Activated T-helper 17 cell treated with anti-CD3 and anti-CD28 coated beads, Interleukin-2, amount 50 U/mL, for 72 hours (primary cell): ENCODE results near the gene OR1L6. TPM values are rescaled to one million over a fixed set of nuclear protein-coding genes. Genes with fewer than 3 reads are reported as not detected.

ENCODE experiments used
- ATAC-seq: fragments of 150-1000 bp; cut with Tn5 transposase; replicated peaks from 2 replicates; pipeline ENCODE4 v1.10.0; 2021; ENCODE audit warnings: mild to moderate bottlenecking, moderate library complexity
- H3K27ac Mint-ChIP-seq: one replicate; pipeline ENCODE4 v1.8.0; 2022; ENCODE audit warnings: mixed read lengths
- H3K27me3 Mint-ChIP-seq: one replicate; pipeline ENCODE4 v1.8.0; 2022; ENCODE audit warnings: mixed read lengths
- H3K36me3 Mint-ChIP-seq: one replicate; pipeline ENCODE4 v1.8.0; 2022; ENCODE audit warnings: low read depth, mild to moderate bottlenecking, mixed read lengths
- H3K4me1 Mint-ChIP-seq: one replicate; pipeline ENCODE4 v1.8.0; 2022; ENCODE audit warnings: mixed read lengths
- H3K4me3 Mint-ChIP-seq: one replicate; pipeline ENCODE4 v1.8.0; 2022; ENCODE audit warnings: mild to moderate bottlenecking, mixed read lengths
- H3K9me3 Mint-ChIP-seq: one replicate; pipeline ENCODE4 v1.8.0; 2022; ENCODE audit warnings: mixed read lengths
- total RNA-seq, 2 donors: library from RNA; stranded (reverse); gene quantifications; one replicate each; pipeline ENCODE4 v1.2.3, GENCODE V29; 2022

Gene OR1L6
- not detected for total RNA-seq

GRCh38 chr9:122742003-122742402 lies at the start of gene OR1L6:
Gene OR1L6, plus strand, starts transcription at chr9:122742303. Its CDS starts 7,545 bp downstream, at chr9:122749848.
- Mint-ChIP-seq H3K4me1 (no peaks in the 10 kb centered on the region), H3K27me3 (no peaks in the 10 kb centered on the region), H3K27ac (no peak within 1 kb of the TSS), H3K9me3 (peaks cover 5% of the 10 kb centered on the region), H3K36me3 (no peaks in the 10 kb centered on the region), H3K4me3 (no peak within 1 kb of the TSS)
- no peak for ATAC-seq

GRCh38 chr9:122695696-122696095 lies 46.4 kb upstream of the OR1L6 start:
- Mint-ChIP-seq H3K4me3 (no peak overlapping the region), H3K4me1 (no peaks in the 10 kb centered on the region), H3K36me3 (no peaks in the 10 kb centered on the region), H3K9me3 (peaks cover 13% of the 10 kb centered on the region), H3K27me3 (peaks cover 5% of the 10 kb centered on the region), H3K27ac (no peak overlapping the region)
- no peak for ATAC-seq

GRCh38 chr9:122718038-122718437 lies 24.1 kb upstream of the OR1L6 start:
- Mint-ChIP-seq H3K4me3 (no peak overlapping the region), H3K27ac (no peak overlapping the region), H3K27me3 (no peaks in the 10 kb centered on the region), H3K4me1 (no peaks in the 10 kb centered on the region), H3K9me3 (peaks cover 20% of the 10 kb centered on the region), H3K36me3 (no peaks in the 10 kb centered on the region)
- no peak for ATAC-seq

GRCh38 chr9:122719218-122719617 lies 22.9 kb upstream of the OR1L6 start:
- Mint-ChIP-seq H3K9me3 (peaks cover 27% of the 10 kb centered on the region), H3K27ac (no peak overlapping the region)
- ATAC-seq: no peak

GRCh38 chr9:122723690-122724089 lies 18.4 kb upstream of the OR1L6 start, which contains the start of gene OR1L4:
Gene OR1L4, plus strand, starts transcription at chr9:122723990. Its CDS starts 0 bp downstream, at chr9:122723990.
- Mint-ChIP-seq H3K9me3 (peaks cover 30% of the 10 kb centered on the region), H3K4me3 (no peak within 1 kb of the TSS), H3K27me3 (no peaks in the 10 kb centered on the region), H3K4me1 (no peaks in the 10 kb centered on the region), H3K27ac (no peak within 1 kb of the TSS), H3K36me3 (no peaks in the 10 kb centered on the region)
- ATAC-seq: no peak

More at GRCh38 chr9:122719218-122719617, 22.9 kb upstream of the OR1L6 start:
- Mint-ChIP-seq H3K4me3 (no peak overlapping the region), H3K36me3 (no peaks in the 10 kb centered on the region), H3K27me3 (no peaks in the 10 kb centered on the region), H3K4me1 (no peaks in the 10 kb centered on the region)

- H3K4me1 Mint-ChIP-seq: no peaks in the 10 kb centered on the region
- H3K4me3 Mint-ChIP-seq: no peak overlapping the region
- peaks cover 7% of the 10 kb centered on the region for H3K27me3 Mint-ChIP-seq
- peak; percentile 18 for ATAC-seq
- H3K27ac Mint-ChIP-seq: no peak overlapping the region
- peaks cover 21% of the 10 kb centered on the region for H3K9me3 Mint-ChIP-seq
- no peaks in the 10 kb centered on the region for H3K36me3 Mint-ChIP-seq
Measured at GRCh38 chr9:122754825-122755224, 12.7 kb downstream of the OR1L6 start.

GRCh38 chr9:122767817-122768216 lies 25.7 kb downstream of the OR1L6 start:
- peaks cover 28% of the 10 kb centered on the region for H3K9me3 Mint-ChIP-seq
- H3K4me3 Mint-ChIP-seq: no peak overlapping the region
- H3K27ac Mint-ChIP-seq: no peak overlapping the region
- no peaks in the 10 kb centered on the region for H3K36me3 Mint-ChIP-seq
- no peaks in the 10 kb centered on the region for H3K4me1 Mint-ChIP-seq
- H3K27me3 Mint-ChIP-seq: peaks cover 12% of the 10 kb centered on the region
- ATAC-seq: no peak

- Mint-ChIP-seq H3K36me3 (no peaks in the 10 kb centered on the region), H3K4me3 (no peak overlapping the region), H3K4me1 (no peaks in the 10 kb centered on the region), H3K27me3 (peaks cover 3% of the 10 kb centered on the region), H3K27ac (no peak overlapping the region), H3K9me3 (peaks cover 10% of the 10 kb centered on the region)
- no peak for ATAC-seq
Measured at GRCh38 chr9:122777052-122777451, 34.9 kb downstream of the OR1L6 start.

- H3K27me3 Mint-ChIP-seq: no peaks in the 10 kb centered on the region
- no peaks in the 10 kb centered on the region for H3K4me1 Mint-ChIP-seq
Measured at GRCh38 chr9:122777935-122778627, 36.0 kb downstream of the OR1L6 start.

GRCh38 chr9:122779181-122779580 lies 37.1 kb downstream of the OR1L6 start:
- H3K4me3 Mint-ChIP-seq: no peak overlapping the region
- H3K27me3 Mint-ChIP-seq: no peaks in the 10 kb centered on the region
- no peak overlapping the region for H3K27ac Mint-ChIP-seq
- ATAC-seq: no peak
- no peaks in the 10 kb centered on the region for H3K36me3 Mint-ChIP-seq
- no peaks in the 10 kb centered on the region for H3K9me3 Mint-ChIP-seq
- no peaks in the 10 kb centered on the region for H3K4me1 Mint-ChIP-seq

More at GRCh38 chr9:122777935-122778627, 36.0 kb downstream of the OR1L6 start:
- Mint-ChIP-seq H3K27ac (no peak overlapping the region), H3K9me3 (peaks cover 1% of the 10 kb centered on the region), H3K36me3 (no peaks in the 10 kb centered on the region), H3K4me3 (no peak overlapping the region)
- ATAC-seq: no peak

GRCh38 chr9:122780026-122780425 lies 37.9 kb downstream of the OR1L6 start:
- H3K27me3 Mint-ChIP-seq: no peaks in the 10 kb centered on the region
- H3K36me3 Mint-ChIP-seq: no peaks in the 10 kb centered on the region
- H3K4me1 Mint-ChIP-seq: no peaks in the 10 kb centered on the region
- H3K4me3 Mint-ChIP-seq: no peak overlapping the region
- H3K27ac Mint-ChIP-seq: no peak overlapping the region
- no peaks in the 10 kb centered on the region for H3K9me3 Mint-ChIP-seq
- ATAC-seq: no peak

- H3K27me3 Mint-ChIP-seq: no peaks in the 10 kb centered on the region
- no peak for ATAC-seq
- no peaks in the 10 kb centered on the region for H3K36me3 Mint-ChIP-seq
- H3K4me1 Mint-ChIP-seq: no peaks in the 10 kb centered on the region
- H3K9me3 Mint-ChIP-seq: no peaks in the 10 kb centered on the region
- H3K4me3 Mint-ChIP-seq: no peak overlapping the region
- no peak overlapping the region for H3K27ac Mint-ChIP-seq
Measured at GRCh38 chr9:122781671-122782070, 39.6 kb downstream of the OR1L6 start.

GRCh38 chr9:122785269-122785668 lies 43.2 kb downstream of the OR1L6 start:
- no peak overlapping the region for H3K27ac Mint-ChIP-seq
- no peaks in the 10 kb centered on the region for H3K27me3 Mint-ChIP-seq
- no peak for ATAC-seq
- H3K9me3 Mint-ChIP-seq: no peaks in the 10 kb centered on the region
- no peak overlapping the region for H3K4me3 Mint-ChIP-seq
- H3K36me3 Mint-ChIP-seq: no peaks in the 10 kb centered on the region
- no peaks in the 10 kb centered on the region for H3K4me1 Mint-ChIP-seq

GRCh38 chr9:122786338-122786737 lies 44.2 kb downstream of the OR1L6 start:
- H3K36me3 Mint-ChIP-seq: no peaks in the 10 kb centered on the region
- no peaks in the 10 kb centered on the region for H3K4me1 Mint-ChIP-seq
- H3K9me3 Mint-ChIP-seq: no peaks in the 10 kb centered on the region
- no peak overlapping the region for H3K27ac Mint-ChIP-seq
- no peak overlapping the region for H3K4me3 Mint-ChIP-seq
- ATAC-seq: no peak
- no peaks in the 10 kb centered on the region for H3K27me3 Mint-ChIP-seq

GRCh38 chr9:122788831-122789230 lies 46.7 kb downstream of the OR1L6 start, which contains the start of gene OR5C1:
Gene OR5C1, plus strand, starts transcription at chr9:122788933. Its CDS starts 0 bp downstream, at chr9:122788933.
- no peak for ATAC-seq
- no peak within 1 kb of the TSS for H3K27ac Mint-ChIP-seq
- H3K4me3 Mint-ChIP-seq: no peak within 1 kb of the TSS
- no peaks in the 10 kb centered on the region for H3K4me1 Mint-ChIP-seq
- no peaks in the 10 kb centered on the region for H3K9me3 Mint-ChIP-seq
- H3K36me3 Mint-ChIP-seq: no peaks in the 10 kb centered on the region
- H3K27me3 Mint-ChIP-seq: peaks cover under 1% of the 10 kb centered on the region
